ENCODE results near the gene CCDC188. TPM values are rescaled to one million over a fixed set of nuclear protein-coding genes. Genes with fewer than 3 reads are reported as not detected.

Gene CCDC188
- polyA plus RNA-seq, 1 donor (not counting 4 experiments of a cell fraction or from before 2014, with no cell fraction given) = not detected

DNA sequence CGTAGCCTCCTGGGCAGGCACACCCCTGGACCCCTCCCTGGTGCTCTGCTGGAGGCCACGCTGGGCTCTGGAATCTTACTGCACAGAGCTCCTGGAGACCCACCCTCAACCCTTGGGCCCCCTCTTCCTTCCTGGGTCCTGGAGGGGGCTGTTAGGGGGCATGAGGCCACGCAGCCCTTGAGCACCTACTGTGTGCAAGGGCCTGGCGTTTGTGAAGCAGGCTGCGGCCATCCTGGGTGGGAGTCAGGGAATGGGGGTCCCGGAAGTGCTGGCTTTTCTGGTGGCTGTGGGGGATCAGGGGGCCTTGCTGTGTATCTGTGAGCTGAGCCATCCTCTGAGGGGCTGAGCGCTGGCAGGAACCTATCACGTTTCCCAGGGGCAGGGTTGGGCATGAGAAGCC lies 40.9 kb upstream of the CCDC188 start:
- no peak for DNase-seq (ENCODE audit: low read depth, low spot score)
- H3K9ac ChIP-seq (ENCODE audit: control insufficient read depth, extremely low read depth, insufficient read depth, low read length) = no peak overlapping the region
- no peak for TF ChIP-seq EZH2 (IDR thresholded peaks at IDR 0.05; ENCODE audit: low read length)
- no peak for TF ChIP-seq CTCF (optimal IDR thresholded peaks at IDR 0.05 in 1 of 3, IDR thresholded peaks at IDR 0.05 in 1 of 3, conservative IDR thresholded peaks at IDR 0.05 in 1 of 3; ENCODE audit: extremely low read depth in 1 of 3, insufficient read depth in 2 of 3, low read length in 3 of 3)
- no peak overlapping the region for H2AFZ ChIP-seq (ENCODE audit: control insufficient read depth, low read length)
- no peaks in the 10 kb centered on the region for H3K9me1 ChIP-seq (ENCODE audit: control insufficient read depth, extremely low read depth, insufficient read depth, low read length)
- dilution Hi-C loops (cut with MboI; ENCODE audit: extremely low pct_ligation_motif_present, low sequenced_read_pairs) = no loop called here
- no peak overlapping the region for H3K4me3 ChIP-seq (ENCODE audit: control insufficient read depth in 2 of 3, extremely low read depth in 1 of 3, insufficient read depth in 2 of 3, low read depth in 1 of 3, low read length in 3 of 3)
- H3K79me2 ChIP-seq (ENCODE audit: control insufficient read depth, insufficient read depth, low read length) = no peaks in the 10 kb centered on the region
- H3K9me3 ChIP-seq (ENCODE audit: control insufficient read depth, low read depth, low read length) = no peaks in the 10 kb centered on the region
- no peak overlapping the region for H3K27ac ChIP-seq (ENCODE audit: control insufficient read depth, insufficient read depth, low read length)
- FAIRE-seq = no peak
- no peaks in the 10 kb centered on the region for H3K4me1 ChIP-seq (ENCODE audit: control insufficient read depth, extremely low read depth, insufficient read depth, low read length)
- H4K20me1 ChIP-seq (ENCODE audit: control insufficient read depth, extremely low read depth, insufficient read depth, low read length) = no peaks in the 10 kb centered on the region
- H3K27me3 ChIP-seq (ENCODE audit: control insufficient read depth, extremely low read depth, insufficient read depth, low read length) = no peaks in the 10 kb centered on the region
- H3K4me2 ChIP-seq (ENCODE audit: control insufficient read depth, extremely low read depth, insufficient read depth, low read depth, low read length) = no peak overlapping the region
- H3K36me3 ChIP-seq (ENCODE audit: control insufficient read depth in 2 of 2, extremely low read depth in 1 of 2, insufficient read depth in 2 of 2, low read length in 2 of 2) = no peaks in the 10 kb centered on the region

DNA sequence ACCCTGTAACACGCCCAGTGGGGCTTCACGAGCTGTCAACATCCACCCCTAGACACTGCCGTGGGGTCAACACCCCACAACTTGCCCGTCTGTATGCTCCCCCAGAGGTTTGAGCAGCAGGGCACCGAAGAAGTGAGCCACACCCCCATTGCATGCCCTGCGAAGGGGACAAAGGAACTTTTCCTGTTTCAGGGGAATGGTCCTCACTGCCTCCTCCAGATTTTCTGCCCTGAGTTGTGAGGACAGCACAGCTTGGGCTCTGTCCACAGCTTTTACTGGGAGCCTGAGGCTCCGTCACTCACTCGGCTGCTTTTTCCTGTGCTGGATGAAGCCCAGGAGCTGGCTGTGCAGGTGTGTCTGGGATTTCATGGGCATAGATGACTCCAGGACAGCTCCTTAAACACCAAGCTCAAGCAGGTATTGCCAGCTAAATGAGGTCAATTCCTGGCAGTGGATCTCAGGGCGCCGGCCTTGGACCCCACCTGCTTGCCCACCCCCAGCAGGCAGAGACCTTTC lies 40.2 kb upstream of the CCDC188 start:
- FAIRE-seq (no peak), DNase-seq (ENCODE audit: low read depth, low spot score) (no peak)
- Histone ChIP-seq H3K27me3 (ENCODE audit: control insufficient read depth, extremely low read depth, insufficient read depth, low read length) (no peaks in the 10 kb centered on the region), H3K4me3 (ENCODE audit: control insufficient read depth in 2 of 3, extremely low read depth in 1 of 3, insufficient read depth in 2 of 3, low read depth in 1 of 3, low read length in 3 of 3) (no peak overlapping the region), H2AFZ (ENCODE audit: control insufficient read depth, low read length) (no peak overlapping the region), H3K79me2 (ENCODE audit: control insufficient read depth, insufficient read depth, low read length) (no peaks in the 10 kb centered on the region), H3K4me2 (ENCODE audit: control insufficient read depth, extremely low read depth, insufficient read depth, low read depth, low read length) (no peak overlapping the region), H3K9ac (ENCODE audit: control insufficient read depth, extremely low read depth, insufficient read depth, low read length) (no peak overlapping the region), H3K9me3 (ENCODE audit: control insufficient read depth, low read depth, low read length) (no peaks in the 10 kb centered on the region), H3K27ac (ENCODE audit: control insufficient read depth, insufficient read depth, low read length) (no peak overlapping the region), H3K36me3 (ENCODE audit: control insufficient read depth in 2 of 2, extremely low read depth in 1 of 2, insufficient read depth in 2 of 2, low read length in 2 of 2) (no peaks in the 10 kb centered on the region), H3K9me1 (ENCODE audit: control insufficient read depth, extremely low read depth, insufficient read depth, low read length) (no peaks in the 10 kb centered on the region), H4K20me1 (ENCODE audit: control insufficient read depth, extremely low read depth, insufficient read depth, low read length) (no peaks in the 10 kb centered on the region), H3K4me1 (ENCODE audit: control insufficient read depth, extremely low read depth, insufficient read depth, low read length) (no peaks in the 10 kb centered on the region)
- dilution Hi-C loops (cut with MboI; ENCODE audit: extremely low pct_ligation_motif_present, low sequenced_read_pairs) = no loop called here
- TF ChIP-seq EZH2 (IDR thresholded peaks at IDR 0.05; ENCODE audit: low read length) (no peak), CTCF (optimal IDR thresholded peaks at IDR 0.05 in 1 of 3, IDR thresholded peaks at IDR 0.05 in 1 of 3, conservative IDR thresholded peaks at IDR 0.05 in 1 of 3; ENCODE audit: extremely low read depth in 1 of 3, insufficient read depth in 2 of 3, low read length in 3 of 3) (no peak)

Measured in keratinocyte (primary cell).